Smooth muscle cell (in vitro differentiated cells): ENCODE results near the gene HMGB4. TPM values are rescaled to one million over a fixed set of nuclear protein-coding genes. Genes with fewer than 3 reads are reported as not detected.

Experiments used
- DNase-seq: peaks from one replicate; lab custom pipeline; 2025; ENCODE audit not compliant: unreplicated experiment; lab: John Stamatoyannopoulos, UW
- H2AFZ ChIP-seq: fragments of 200-600 bp; sonication (generic); 2 replicates; pipeline ENCODE4 v1.6.0; 2016; ENCODE audit warnings: antibody characterized with exemption, low read depth, mild to moderate bottlenecking
- H3F3A ChIP-seq: fragments of 200-600 bp; sonication (generic); 2 replicates; pipeline ENCODE4 v1.6.0; 2017; ENCODE audit warnings: antibody characterized with exemption, low read depth
- H3K27ac ChIP-seq: fragments of 200-600 bp; sonication (generic); 2 replicates; pipeline ENCODE4 v1.5.1; 2016; ENCODE audit warnings: low read depth, mild to moderate bottlenecking
- H3K27me3 ChIP-seq: fragments of 200-600 bp; sonication (generic); 2 replicates; pipeline ENCODE4 v1.6.1; 2016; ENCODE audit warnings: low read depth, mild to moderate bottlenecking
- H3K36me3 ChIP-seq: fragments of 200-600 bp; sonication (generic); 2 replicates; pipeline ENCODE4 v1.5.1; 2016; ENCODE audit warnings: low read depth
- H3K4me1 ChIP-seq: fragments of 200-600 bp; sonication (generic); 2 replicates; pipeline ENCODE4 v1.5.1; 2016; ENCODE audit warnings: low read depth
- H3K4me2 ChIP-seq: fragments of 200-600 bp; sonication (generic); 2 replicates; pipeline ENCODE4 v1.6.0; 2016; ENCODE audit warnings: mild to moderate bottlenecking
- H3K4me3 ChIP-seq: fragments of 200-600 bp; sonication (generic); 2 replicates; pipeline ENCODE4 v1.5.1; 2016; ENCODE audit warnings: mild to moderate bottlenecking
- H3K79me2 ChIP-seq: fragments of 200-600 bp; sonication (generic); 2 replicates; pipeline ENCODE4 v1.6.0; 2016; ENCODE audit warnings: low read depth, mild to moderate bottlenecking
- H3K9ac ChIP-seq: fragments of 200-600 bp; sonication (generic); 2 replicates; pipeline ENCODE4 v1.6.0; 2016; ENCODE audit warnings: low read depth
- H3K9me3 ChIP-seq: fragments of 200-600 bp; sonication (generic); replicated peaks from 2 replicates; pipeline ENCODE4 v1.5.1; 2016; ENCODE audit warnings: low read depth
- H4K20me1 ChIP-seq: fragments of 200-600 bp; sonication (generic); 2 replicates; pipeline ENCODE4 v1.6.0; 2016; ENCODE audit warnings: low read depth
- WGBS: methylation state at CpG from one replicate; pipeline ENCODE4 v1.1.7; 2016; ENCODE audit warnings: low lambda C conversion rate; 5-methylcytosine and 5-hydroxymethylcytosine counted together
- polyA plus RNA-seq: library from polyadenylated mRNA; unstranded; fragments of >200 nt; fragmentation: Nextera tagmentation; extraction: Ambion mirVana; gene quantifications from 2 replicates; pipeline ENCODE4 v1.2.1, GENCODE V29; 2016
- total RNA-seq: library from RNA; depleted of rRNA; stranded (reverse); fragments of >200 nt; gene quantifications from 2 replicates; pipeline ENCODE4 v1.2.3, GENCODE V29; 2014
- TF ChIP-seq, protein P1 (sequence below): fragments of 200-600 bp; sonication (generic); IDR thresholded peaks from 2 replicates; pipeline ENCODE4 v1.5.1; 2017; ENCODE audit warnings: borderline replicate concordance, mild to moderate bottlenecking, antibody characterized with exemption; ENCODE audit not compliant: insufficient read depth, poor library complexity, severe bottlenecking

Gene HMGB4
- total and polyA plus RNA-seq, 2 experiments from 2014 or later: not detected

DNA sequence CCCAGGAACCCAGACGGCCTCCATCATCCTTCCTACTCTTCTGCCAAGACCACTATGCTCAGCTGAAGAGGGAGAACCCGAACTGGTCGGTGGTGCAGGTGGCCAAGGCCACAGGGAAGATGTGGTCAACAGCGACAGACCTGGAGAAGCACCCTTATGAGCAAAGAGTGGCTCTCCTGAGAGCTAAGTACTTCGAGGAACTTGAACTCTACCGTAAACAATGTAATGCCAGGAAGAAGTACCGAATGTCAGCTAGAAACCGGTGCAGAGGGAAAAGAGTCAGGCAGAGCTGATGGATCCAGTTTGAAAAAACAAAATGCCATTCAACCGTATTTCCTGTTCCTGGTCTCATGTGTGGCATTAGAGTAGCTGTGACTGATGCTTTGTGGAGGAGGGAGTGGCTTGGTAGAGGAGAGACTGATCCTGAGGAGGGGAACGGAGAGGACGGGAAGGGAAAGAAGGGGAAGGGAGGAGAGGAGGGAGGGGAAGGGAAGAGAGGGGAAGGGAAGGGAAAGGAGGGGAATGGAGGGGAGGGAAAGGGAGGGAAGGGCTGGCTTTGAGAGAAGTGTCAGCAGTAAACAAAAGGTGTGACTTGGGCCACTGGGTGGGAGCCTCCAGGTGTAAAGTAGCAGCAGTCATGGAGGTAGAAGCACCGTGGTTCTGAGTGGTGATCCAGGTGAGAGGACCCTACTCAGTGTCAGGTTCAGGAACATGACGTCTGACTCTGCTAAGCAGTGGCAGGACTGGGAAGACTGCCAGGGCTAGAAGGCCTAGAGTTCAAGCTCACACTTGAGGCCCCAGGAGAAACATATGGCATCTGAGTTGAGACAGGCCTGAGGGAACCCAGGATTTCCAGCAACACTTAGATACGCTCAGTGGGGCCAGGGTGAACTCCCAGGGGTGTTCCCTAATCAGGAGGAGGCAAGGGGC lies 846 bp downstream of the HMGB4 start:
- no peak overlapping the region for H3K9ac ChIP-seq
- 88% methylated on average over 14 of the region's 14 CpGs for WGBS
- DNase-seq: no peak
- H2AFZ ChIP-seq: no peak overlapping the region
- H3K4me2 ChIP-seq: no peak overlapping the region
- no peaks in the 10 kb centered on the region for H3K27me3 ChIP-seq
- no peaks in the 10 kb centered on the region for H3K4me1 ChIP-seq
- H3K27ac ChIP-seq: no peak overlapping the region
- H3K4me3 ChIP-seq: no peak overlapping the region
- no peaks in the 10 kb centered on the region for H3K36me3 ChIP-seq
- H4K20me1 ChIP-seq: no peaks in the 10 kb centered on the region
- TF ChIP-seq, protein P1, sequence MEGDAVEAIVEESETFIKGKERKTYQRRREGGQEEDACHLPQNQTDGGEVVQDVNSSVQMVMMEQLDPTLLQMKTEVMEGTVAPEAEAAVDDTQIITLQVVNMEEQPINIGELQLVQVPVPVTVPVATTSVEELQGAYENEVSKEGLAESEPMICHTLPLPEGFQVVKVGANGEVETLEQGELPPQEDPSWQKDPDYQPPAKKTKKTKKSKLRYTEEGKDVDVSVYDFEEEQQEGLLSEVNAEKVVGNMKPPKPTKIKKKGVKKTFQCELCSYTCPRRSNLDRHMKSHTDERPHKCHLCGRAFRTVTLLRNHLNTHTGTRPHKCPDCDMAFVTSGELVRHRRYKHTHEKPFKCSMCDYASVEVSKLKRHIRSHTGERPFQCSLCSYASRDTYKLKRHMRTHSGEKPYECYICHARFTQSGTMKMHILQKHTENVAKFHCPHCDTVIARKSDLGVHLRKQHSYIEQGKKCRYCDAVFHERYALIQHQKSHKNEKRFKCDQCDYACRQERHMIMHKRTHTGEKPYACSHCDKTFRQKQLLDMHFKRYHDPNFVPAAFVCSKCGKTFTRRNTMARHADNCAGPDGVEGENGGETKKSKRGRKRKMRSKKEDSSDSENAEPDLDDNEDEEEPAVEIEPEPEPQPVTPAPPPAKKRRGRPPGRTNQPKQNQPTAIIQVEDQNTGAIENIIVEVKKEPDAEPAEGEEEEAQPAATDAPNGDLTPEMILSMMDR: no peak
- H3K9me3 ChIP-seq: no peaks in the 10 kb centered on the region
- H3F3A ChIP-seq: no peaks in the 10 kb centered on the region
- H3K79me2 ChIP-seq: no peaks in the 10 kb centered on the region

DNA sequence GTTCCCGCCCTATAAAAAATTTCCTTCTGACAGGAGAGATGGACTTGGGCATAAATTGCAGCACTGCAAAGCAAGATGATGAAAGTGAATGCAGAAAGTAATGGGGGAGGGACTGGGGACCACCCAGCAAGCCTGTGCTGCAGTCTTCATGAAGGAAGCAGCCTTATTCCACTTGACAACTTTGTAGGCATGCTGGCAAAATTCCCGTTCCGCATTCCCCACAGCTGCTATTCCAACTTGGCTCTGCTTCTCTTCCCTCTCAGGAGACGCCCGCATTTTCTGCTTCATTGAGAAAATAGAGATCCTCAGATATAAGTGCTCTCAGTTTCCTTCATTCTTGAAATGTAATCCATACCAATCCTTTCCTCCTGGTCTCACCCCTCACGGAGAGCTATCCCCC lies 2.4 kb downstream of the HMGB4 start:
- Histone ChIP-seq H3K9ac (no peak overlapping the region), H3K36me3 (no peaks in the 10 kb centered on the region), H3K27me3 (no peaks in the 10 kb centered on the region), H3K9me3 (no peaks in the 10 kb centered on the region), H3K27ac (no peak overlapping the region), H3K4me1 (no peaks in the 10 kb centered on the region), H4K20me1 (no peaks in the 10 kb centered on the region), H2AFZ (no peak overlapping the region), H3K4me3 (no peak overlapping the region), H3F3A (no peaks in the 10 kb centered on the region), H3K79me2 (no peaks in the 10 kb centered on the region), H3K4me2 (no peak overlapping the region)
- DNase-seq: no peak
- TF ChIP-seq, protein P1: no peak
- WGBS: 83% methylated on average over 6 of the region's 6 CpGs

DNA sequence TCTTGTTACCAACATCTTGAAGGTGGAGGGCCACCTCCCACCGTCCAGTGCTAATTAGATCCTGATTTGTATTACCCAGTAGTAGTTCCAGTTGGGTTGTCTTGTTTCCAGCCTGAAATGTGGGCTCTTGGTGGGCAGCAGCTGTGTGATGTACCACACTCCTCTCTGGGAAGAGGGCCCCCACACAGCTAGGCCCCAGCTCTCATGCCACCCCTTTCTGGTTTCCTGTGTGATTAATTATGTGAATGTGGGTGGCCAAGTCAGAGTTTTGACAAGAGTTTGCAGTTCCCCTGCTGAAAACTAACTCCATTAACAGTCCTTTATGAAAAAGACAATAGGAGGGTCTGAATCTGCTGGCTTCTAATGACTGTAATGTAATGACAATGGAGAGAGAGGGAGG lies 3.8 kb downstream of the HMGB4 start:
- WGBS: 85% methylated on average over 1 of the region's 1 CpG
- no peaks in the 10 kb centered on the region for H3K4me1 ChIP-seq
- H3K27ac ChIP-seq: no peak overlapping the region
- no peaks in the 10 kb centered on the region for H3F3A ChIP-seq
- TF ChIP-seq, protein P1: no peak
- H3K36me3 ChIP-seq: no peaks in the 10 kb centered on the region
- H3K79me2 ChIP-seq: no peaks in the 10 kb centered on the region
- H3K9me3 ChIP-seq: no peaks in the 10 kb centered on the region
- no peak overlapping the region for H3K4me3 ChIP-seq
- no peaks in the 10 kb centered on the region for H3K27me3 ChIP-seq
- H2AFZ ChIP-seq: no peak overlapping the region
- H3K9ac ChIP-seq: no peak overlapping the region
- H4K20me1 ChIP-seq: no peaks in the 10 kb centered on the region
- no peak for DNase-seq
- H3K4me2 ChIP-seq: no peak overlapping the region

DNA sequence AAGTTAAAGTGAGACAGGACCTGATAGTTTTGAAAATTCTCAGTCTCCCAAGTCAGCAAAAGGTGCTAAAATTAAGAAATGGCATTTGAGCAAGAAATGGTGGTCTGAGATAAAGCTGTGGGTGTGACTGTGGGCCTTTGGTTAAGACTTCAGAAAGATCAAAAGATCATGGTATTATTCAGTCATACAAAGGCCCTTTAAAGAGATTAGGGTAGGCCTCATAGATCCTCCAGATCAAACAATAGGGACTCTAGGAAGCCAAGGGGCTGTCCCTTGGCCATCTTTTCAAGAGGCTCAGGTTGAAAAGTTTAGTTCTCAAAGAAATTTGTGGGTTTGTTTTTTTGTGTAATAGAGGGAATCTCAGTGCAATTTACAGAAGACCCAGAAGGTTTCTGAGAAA lies 8.4 kb downstream of the HMGB4 start:
- no peak overlapping the region for H3K27ac ChIP-seq
- H3K79me2 ChIP-seq: no peaks in the 10 kb centered on the region
- no peaks in the 10 kb centered on the region for H4K20me1 ChIP-seq
- no peak for DNase-seq
- H3K9me3 ChIP-seq: no peaks in the 10 kb centered on the region
- H3K4me1 ChIP-seq: no peaks in the 10 kb centered on the region
- no peaks in the 10 kb centered on the region for H3F3A ChIP-seq
- no peak overlapping the region for H2AFZ ChIP-seq
- H3K36me3 ChIP-seq: no peaks in the 10 kb centered on the region
- H3K27me3 ChIP-seq: no peaks in the 10 kb centered on the region
- H3K4me2 ChIP-seq: no peak overlapping the region
- H3K9ac ChIP-seq: no peak overlapping the region
- TF ChIP-seq, protein P1: no peak
- no peak overlapping the region for H3K4me3 ChIP-seq
